HG03521 (cell line): ENCODE data around the gene ZBTB37.
"Not testable (repeated sequence)": the region's sequence is repeated elsewhere in the genome, so short reads cannot be mapped to it uniquely, and the experiment has no call there.

Experiments
- ATAC-seq: cut with Tn5 transposase; IDR thresholded peaks from one replicate; pipeline ENCODE4 v1.9.1; 2021; ENCODE audit warnings: mild to moderate bottlenecking, moderate library complexity; ENCODE audit not compliant: unreplicated experiment

ZBTB37 gene

DNA sequence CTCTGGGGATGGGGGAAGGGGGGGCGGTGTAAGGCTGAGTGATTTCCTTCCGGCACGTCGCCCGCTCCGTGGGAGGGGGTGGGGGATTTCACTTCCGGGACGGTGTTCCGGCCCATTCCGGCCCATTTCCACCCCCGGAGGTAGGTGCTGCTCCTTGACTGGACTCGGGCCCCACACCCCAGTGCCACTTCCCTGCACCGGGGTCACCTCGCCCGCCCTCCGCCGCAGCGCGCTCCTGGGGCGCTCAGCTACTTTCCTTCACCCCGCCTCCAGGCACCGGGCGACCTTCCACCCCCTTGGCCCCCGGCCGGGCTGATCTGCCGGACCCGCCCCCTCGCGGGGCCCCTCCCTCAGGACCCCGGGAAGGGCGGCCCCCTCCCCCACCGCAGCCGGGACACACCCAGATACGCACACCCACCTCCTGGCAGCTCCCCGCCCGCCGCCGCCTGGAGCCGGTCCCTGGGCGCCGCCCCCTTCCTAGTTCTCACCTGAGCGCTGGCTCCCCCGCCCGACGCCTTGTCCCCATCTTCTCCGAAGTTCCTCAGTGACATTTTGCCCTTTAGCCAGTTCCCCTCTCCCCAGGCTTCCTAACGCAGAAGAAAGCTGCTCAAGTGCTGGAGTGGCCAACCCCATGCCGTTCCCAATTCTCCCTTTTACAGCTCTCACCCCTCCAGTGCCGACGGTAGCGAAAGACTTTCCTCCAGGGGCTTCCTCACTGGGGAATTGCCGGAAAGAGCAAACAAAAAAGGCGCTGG, at the start of gene ZBTB37:
Gene ZBTB37 (plus strand): TSS at position 115 of the 755 bp plus-strand sequence. CDS start 1,846 bp downstream, outside the sequence.
- peak; percentile 45 for ATAC-seq

- ATAC-seq, result no peak
Measured at GRCh38 chr1:173818459-173818858, 49.7 kb upstream of the ZBTB37 start.

- no peak for ATAC-seq
Measured at GRCh38 chr1:173821680-173822079, 46.5 kb upstream of the ZBTB37 start.

DNA sequence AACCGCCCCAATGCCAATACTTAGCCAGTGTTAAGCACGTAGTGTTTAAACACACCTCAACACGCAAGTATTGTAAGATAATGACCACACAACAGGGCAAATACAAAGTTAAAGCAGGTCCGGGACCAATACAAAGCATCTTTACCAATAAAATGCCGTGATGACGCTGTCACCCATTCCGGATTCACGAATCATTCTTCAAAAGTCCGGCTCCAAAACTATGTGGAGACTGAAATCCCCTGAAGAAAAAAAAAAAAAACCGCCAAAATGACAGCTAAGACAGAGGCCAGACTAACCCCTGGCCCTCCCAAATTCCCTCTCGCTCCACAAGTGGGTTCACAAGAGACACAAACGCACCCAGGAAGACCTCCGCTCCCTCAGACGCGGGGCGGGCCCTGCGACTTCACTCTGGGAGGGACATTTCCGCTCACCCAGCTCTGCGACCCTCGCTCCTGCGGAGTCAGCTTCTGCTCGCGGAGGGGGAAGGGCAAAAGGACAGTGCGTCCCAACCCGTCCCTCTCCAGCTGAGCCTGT, 44.3 kb upstream of the ZBTB37 start:
- ATAC-seq, result peak; percentile 32

DNA sequence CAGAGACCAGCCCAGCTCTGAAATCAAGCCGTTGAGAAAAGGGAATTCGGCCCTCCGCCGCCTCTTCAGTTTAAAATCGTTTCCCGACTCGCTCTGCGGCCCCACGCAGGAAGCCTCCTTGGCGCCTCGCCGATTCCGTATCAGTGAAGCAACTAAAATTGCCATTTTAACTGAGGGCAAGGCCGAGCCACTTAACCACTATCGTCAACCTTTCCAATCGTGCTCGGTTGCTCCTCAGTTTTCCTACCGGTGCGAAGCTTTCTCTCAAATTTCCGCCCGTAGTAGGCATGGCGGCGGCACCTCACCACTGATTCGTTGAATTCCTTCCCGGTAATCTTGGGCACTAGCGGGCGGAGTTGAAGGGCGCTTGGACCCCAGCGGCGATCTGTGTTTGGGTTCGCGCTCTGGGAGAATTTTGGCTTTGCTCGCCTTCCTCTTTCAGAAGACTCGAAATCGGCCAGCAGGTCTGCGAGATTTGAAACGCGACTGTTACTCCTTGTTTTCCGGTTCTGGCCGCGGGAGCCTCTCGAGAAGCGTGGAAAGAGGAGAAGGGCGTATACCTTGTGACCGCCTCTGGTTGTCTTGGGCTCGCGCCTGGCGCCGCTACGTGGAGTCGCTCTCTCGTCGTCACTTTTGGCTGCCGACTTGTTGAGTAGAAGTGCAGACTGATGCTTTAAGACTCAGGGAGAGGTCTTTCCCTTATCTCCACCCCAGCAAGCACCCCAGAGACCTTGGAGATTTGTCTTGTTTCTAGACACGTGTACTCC, 43.7 kb upstream of the ZBTB37 start, which contains the start of the genes CENPL and DARS2:
Gene CENPL (minus strand): TSS at position 569 of the 767 bp plus-strand sequence. CDS start 13,584 bp downstream, outside the sequence.
Gene DARS2 (plus strand): TSS at position 359 of the 767 bp plus-strand sequence. CDS start 557 bp downstream, outside the sequence.
- peak; percentile 82 for ATAC-seq

DNA sequence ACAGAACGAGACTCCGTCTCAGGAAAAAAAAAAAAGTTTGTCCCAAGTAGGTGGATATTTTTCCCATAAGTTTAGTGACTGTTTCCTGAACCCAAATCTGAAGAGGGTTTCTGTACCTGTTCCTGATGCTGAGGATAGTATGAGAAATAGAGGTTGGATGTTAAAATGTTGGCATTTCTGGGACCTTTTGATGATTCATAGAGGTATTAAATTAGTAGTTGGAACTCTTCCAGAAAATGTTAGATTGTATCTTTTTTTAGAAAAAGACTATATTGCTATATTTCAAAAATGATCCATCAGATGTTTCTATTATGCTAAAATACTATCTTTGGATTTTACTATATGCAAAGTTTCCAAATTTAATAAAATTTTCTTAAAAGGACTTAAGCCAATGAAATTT, 40.6 kb upstream of the ZBTB37 start:
- no peak for ATAC-seq

DNA sequence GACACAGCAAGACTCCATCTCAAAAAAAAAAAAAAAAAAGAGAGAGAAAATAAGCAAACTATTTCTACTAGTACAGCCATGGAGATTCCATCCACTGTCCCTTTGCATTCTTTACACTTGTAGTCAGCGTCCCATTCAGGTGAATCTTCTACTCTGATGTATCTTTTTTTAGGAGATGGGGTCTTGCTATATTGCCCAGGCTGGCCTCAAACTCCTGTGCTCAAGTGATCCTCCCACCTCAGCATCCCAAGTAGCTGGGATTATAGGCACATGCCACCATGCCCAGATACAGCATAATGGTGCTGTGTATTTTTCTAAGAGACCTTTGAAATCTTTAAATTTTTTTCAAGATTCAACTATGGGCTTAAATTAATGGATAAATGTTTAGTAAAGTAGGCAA, 35.4 kb upstream of the ZBTB37 start:
- no peak for ATAC-seq

- ATAC-seq, result no peak
Measured at GRCh38 chr1:173852105-173852504, 16.1 kb upstream of the ZBTB37 start.

DNA sequence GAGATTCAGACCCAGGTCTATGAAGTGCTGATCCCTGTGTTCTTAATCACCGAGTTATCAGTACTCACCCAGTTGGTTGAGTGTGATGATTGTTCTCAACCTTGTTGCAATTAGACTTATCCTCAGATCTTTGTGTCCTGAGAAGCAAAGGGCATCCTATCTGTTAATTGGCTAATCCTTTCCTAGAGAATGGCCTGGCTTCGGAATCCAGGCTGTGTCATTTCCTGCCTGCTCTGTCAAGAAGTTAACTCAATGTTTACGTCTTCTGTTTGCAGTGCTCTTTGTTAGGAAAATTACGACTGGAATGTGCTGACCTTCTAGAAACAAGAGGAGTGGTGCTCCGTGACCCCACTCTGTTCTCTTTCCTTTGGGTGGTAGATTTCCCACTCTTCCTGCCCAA, 15.1 kb upstream of the ZBTB37 start:
- ATAC-seq, result no peak

- no peak for ATAC-seq
Measured at GRCh38 chr1:173856014-173856413, 12.2 kb upstream of the ZBTB37 start.

GRCh38 chr1:173856903-173857302, 11.3 kb upstream of the ZBTB37 start:
- no peak for ATAC-seq

DNA sequence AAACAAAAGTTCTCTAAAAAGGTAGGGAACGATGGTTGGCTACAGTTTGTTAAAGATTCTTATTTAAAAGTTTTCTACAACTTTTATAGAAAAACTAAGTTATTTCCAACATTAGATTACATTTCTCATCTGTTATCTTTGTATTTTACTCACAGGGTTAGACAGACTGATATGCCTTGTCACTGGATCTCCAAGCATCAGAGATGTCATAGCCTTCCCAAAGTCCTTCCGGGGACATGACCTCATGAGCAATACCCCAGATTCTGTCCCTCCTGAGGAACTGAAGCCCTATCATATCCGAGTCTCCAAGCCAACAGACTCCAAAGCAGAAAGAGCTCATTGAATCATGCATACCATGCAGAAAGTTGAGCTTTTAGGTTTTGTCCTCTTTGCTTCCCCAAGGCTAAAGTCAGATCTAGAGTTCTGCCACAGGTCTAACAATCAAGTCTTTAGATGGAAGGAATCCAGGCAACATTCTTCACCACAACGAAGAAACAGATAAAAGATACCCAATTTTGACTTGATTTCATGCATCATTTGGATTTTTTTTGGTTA, 10.7 kb upstream of the ZBTB37 start:
- ATAC-seq, result no peak

DNA sequence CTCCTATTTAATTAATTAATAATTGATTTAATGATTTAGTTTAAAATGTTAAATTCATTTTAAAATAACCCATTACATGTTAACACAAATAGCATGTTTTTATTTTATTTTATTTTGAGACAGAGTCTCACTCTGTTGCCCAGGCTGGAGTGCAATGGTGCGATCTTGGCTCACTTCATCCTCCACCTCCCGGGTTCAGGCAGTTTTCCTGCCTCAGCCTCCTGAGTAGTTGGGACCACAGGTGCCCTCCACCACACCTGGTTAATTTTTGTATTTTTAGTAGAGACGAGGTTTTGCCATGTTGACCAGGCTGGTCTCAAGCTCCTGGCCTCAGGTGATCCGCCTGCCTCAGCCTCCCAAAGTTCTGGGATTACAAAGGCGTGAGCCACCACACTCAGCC, 8.6 kb upstream of the ZBTB37 start:
- ATAC-seq, result not testable (repeated sequence)

GRCh38 chr1:173860065-173860464, 8.1 kb upstream of the ZBTB37 start:
- ATAC-seq, result no peak

DNA sequence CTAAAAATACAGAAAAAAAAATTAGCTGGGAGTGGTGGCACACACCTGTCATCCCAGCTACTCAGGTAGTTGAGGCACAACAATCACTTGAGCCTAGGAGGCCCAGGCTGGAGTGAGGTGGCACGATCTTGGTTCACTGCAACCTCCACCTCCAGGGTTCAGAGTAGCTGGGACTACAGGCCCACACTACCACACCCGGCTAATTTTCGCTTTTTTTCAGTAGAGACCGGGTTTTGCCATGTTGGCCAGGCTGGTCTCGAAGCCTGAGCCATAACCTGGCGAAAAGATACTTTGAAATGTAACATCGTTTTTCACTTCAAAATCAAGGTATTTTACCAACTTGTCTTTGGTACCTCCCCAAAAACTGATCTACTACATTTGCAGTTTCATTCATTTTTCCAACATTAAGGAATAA, 6.4 kb upstream of the ZBTB37 start:
- no peak for ATAC-seq

- ATAC-seq, result not testable (repeated sequence)
Measured at GRCh38 chr1:173862146-173862768, 5.9 kb upstream of the ZBTB37 start.

- no peak for ATAC-seq
Measured at GRCh38 chr1:173862769-173863223, 5.4 kb upstream of the ZBTB37 start.

DNA sequence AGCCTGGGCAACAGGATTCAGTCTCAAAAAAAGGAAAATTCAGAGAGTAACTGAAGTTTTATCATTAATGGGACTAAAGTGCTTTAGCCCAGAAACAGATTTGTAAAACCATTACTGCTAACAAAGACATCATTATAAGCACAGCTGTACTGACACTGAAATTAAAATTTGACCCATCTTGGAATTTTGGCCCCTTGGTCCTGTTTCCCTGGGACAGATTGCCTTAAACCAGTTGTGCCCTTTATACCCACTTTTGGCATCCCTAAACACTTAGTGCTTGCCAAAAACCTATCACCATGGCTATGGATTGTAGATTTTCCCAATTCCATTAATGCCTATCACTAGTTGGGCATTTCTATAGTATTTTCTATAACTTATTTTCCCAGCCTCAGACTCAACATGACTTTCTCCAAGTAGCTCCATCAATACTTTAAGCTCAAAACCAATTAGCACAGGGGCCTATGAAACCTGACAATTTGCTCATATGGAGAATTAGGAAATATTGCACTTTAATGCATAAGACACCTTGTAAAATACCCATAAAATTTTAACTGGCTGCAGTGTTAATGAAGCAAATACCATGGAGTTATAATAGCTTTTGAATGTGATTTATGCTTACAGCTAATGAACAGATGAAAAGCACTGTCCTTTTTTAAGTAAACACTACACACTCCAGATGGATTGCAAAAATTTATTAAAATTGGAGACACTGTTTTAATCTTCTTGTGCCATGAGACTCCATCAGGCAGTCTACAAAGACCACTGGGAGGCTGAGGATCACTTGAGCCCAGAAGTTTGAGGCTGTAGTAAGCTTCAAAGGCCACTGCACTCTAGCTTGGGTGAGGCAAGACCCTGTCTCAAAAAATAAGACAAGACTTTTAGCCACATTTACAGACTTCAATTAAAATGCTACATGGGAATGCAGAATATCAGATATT, 4.7 kb upstream of the ZBTB37 start:
- ATAC-seq, result no peak

GRCh38 chr1:173864179-173864867, 3.9 kb upstream of the ZBTB37 start:
- no peak for ATAC-seq
